Activated T-helper 9 cell treated with anti-CD3 and anti-CD28 coated beads, Interleukin-2, amount 50 U/mL, for 16 hours (primary cell): Measurements from ENCODE around the gene DCAF5.

ENCODE experiments used
- DNase-seq: peaks from one replicate; pipeline ENCODE4 v3.0.0-alpha.2; 2020; ENCODE audit warnings: low read depth

Gene DCAF5

DNA sequence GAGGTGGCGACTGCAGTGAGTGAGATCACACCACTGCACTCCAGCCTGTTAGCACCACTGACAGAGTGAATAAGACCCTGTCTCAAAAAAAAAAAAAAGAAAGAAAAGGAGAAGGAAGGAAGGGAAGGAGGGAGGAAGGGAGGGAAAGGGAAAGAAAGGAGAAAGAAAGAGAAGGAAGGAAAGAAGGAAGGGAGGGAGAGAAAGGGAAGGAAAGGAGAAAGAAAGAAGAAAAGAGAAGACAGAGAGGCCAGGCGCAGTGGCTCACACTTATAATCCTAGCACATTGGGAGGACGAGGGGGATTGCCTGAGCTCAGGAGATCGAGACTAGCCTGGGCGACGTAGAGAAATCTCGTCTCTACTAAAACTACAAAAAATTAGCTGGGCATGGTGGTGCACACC, 13.2 kb downstream of the DCAF5 start:
- no peak for DNase-seq

DNA sequence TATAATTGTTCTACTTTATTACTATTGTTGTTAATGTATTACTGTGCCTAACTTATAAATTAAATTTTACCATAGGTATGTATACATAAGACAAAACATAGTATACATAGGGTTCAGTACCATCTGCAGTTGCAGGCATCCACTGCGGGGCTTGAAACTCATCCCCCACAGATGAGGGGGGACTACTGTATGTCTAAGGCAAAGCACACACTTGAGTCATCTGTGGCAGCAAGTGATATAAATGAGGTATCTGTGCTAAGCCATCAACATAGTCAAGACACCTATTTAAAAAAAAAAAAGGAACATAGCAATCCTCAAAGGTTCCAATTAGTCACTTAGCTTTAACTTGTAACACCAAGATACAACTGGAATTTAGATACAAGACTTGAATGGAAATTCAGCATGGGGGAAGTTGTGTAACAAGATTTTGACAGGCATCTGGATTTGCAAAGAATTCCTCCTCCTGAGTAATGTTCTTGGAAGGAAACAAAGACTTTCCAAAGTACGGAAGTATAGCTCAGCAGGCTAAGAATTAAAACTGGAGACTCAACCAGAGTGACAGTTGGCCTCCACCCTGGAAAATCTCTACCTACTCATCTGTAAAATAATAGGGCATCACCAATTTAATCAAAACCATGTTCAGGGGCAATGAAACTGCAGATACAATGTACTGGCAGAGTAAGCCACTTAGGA, 14.9 kb downstream of the DCAF5 start:
- no peak for DNase-seq

DNA sequence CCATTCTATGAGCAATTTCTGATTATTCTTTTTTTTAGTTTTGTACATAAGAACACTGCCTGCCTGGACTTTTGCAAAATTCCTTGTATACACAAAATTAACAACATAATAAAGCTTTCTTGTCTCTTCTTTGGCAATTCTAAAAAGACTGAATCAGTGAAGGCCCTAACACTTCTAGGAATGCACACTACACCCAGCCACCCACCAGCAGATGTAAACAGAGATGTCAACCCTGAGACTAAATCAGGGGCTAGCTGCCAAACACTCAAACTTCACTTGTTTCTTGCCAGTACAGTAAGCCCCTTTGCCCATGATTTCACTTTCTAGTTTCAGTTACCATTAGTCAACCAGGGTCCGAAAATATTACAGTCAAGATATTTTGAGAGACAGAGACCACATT, 15.5 kb downstream of the DCAF5 start:
- DNase-seq: no peak

DNA sequence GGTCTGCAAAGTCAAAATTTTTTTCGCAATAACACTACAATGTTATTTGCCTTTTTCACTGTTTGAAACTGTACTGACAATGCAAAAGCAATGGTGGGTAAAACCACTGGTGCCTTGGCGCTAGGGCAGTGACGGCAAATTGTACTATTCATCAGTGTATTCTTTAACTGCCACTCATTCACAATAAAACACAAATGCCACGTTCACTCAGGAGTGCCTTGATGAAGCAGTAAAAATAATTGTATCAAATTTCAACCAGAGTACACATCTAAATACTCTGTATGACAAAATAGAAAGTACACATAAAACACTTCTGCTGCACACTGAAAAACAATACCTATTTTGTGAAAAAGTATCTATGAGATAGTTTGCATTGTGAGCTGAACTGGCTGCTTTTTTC, 17.8 kb downstream of the DCAF5 start:
- no peak for DNase-seq

DNA sequence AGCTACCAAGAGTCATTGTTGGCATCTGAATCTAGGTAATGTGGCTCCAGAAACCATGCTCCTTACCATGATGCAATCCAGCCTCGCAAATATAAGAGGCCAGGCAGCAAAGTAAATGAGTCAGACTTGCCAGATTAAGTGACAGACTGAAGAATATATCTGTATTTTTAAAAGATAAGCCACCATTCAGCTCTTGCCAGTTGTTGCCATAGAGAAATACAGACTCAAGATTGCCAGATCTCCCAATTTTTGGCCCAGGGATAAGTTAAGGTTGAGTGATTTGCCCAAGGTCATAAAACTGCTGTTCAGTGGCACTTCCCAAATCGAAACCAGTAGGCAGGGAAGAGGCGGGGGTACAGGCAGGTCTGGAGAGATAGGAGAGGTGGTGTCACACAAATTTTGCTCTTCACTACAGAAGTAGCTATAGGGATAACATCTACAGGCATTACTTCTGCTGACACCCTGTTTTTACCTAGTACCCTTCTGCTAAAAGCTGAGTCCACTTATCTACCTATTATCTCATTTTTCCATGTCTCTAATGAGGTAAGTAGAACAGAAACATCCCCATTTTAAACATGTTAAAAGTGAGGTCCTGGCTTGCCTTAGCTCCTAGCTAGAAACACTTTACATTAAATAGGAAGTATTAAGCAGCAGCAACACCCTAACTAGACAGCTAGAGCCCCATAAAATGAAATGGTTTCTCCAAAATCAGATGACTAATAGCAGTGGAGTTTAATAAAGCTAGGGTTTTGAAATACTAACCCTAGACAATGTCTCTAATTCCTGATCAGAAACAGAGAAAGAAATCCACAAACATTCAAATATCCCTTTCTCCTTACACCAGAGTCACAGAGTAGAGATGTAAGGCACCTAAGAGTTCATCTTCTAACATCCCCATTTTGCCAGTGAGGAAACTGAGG, 19.5 kb downstream of the DCAF5 start:
- DNase-seq: no peak

DNA sequence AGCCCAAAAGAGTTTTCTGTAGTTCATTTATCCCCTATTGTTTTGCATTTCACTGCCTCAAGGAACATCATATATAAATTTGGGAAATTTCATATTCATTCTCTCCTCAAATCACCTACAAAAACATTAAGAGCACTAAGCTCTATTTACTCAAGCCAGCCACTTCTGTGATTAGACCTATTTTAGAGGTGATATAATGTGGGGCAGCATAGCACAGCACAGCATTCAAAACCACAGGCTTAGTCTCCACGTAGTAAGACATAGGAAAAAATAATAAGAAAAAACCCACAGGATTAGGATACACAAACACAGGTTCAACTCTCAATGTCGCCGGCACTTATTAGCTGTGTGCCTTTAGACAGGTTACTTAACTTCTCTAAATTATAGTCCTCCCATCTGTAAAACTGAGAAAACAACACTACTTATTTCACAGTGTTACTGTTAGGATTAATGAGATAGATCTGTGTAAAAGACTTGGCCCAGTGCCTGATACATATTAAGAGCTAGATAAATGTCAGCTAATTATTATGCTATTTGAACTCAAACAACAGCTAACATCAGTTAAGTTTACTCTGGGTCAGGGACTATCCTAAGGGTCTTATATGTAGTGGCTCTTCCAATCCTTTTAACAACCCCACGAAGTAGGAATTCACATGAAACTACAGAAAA, 20.3 kb downstream of the DCAF5 start:
- DNase-seq: no peak

DNA sequence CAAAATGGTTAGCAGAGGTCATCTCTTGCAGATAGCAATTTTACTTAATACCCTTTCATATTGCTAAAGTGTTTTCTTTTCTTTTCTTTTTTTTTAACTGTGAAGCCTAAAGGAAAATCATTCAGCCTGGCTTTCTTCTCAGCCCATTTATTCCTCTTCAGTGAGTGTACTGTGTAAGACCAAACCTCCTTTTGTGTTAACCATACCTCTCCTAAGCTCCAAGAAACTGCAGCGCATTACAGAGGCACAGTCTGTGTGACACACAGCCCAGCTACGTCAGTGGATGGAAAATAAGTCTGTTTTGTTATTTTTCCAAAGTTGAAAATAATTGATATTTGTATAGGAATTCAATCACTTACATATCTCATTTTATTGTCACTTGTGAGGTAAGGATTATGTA, 21.7 kb downstream of the DCAF5 start:
- DNase-seq: no peak

GRCh38 chr14:69129264-69129880, 23.5 kb downstream of the DCAF5 start:
- DNase-seq: peak; percentile 53

GRCh38 chr14:69118305-69118704, 34.6 kb downstream of the DCAF5 start:
- DNase-seq: no peak

- no peak for DNase-seq
These were observed 35.7 kb downstream of the DCAF5 start for GRCh38 chr14:69117020-69117767.

DNA sequence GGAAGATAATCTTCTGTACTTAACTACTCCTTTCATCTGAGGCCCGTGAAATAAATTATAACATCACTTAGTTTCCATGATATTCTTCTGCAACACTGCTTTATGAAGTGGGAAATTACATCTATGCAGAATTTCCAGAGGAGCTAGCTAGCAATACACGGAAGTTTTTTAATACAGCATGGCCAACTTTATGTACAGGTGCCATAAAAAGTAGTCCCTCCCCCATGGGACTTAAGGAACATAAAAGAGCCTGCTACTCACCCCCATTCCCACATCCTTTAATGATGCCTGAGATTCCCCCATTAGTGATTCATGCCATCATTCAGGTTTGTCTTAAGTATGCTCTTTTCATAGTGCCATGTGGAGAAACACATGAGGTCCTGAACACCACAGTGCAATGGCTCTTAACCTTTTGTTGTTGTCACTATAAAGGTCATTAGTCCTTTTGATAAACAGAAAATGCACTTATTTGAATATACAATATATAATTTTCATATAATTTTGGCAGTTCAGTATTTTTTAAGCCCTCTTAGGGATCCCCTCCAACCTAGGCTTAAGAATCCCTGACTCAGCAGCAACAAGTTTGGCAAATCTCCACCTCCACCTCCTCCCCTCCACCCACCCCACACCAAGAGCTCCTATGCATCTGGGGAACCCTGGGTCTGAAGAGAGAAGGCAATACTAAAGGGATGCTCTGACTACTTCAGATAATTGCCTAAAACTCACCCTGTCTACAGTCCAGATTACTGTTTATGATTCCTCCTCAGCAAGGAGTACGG, 37.3 kb downstream of the DCAF5 start:
- no peak for DNase-seq

DNA sequence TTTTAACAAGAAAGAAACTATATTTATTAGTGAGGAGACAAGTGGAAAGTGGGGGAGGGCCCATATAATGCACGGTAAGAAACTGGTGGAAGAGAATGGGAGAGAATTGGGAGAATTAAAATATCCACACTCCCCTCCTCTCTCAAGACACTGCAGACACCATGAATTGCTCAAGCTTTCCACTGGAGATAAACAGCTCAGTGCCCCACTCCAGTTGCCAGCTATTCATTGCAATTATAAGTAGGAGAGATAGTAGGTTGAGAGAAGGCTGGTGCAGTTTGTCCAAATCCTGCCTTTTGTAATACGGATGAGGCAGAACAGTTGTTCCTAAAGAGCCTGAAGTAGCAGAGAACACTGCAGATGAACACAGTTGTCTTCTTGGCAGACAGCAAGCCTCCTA, 38.2 kb downstream of the DCAF5 start:
- no peak for DNase-seq

DNA sequence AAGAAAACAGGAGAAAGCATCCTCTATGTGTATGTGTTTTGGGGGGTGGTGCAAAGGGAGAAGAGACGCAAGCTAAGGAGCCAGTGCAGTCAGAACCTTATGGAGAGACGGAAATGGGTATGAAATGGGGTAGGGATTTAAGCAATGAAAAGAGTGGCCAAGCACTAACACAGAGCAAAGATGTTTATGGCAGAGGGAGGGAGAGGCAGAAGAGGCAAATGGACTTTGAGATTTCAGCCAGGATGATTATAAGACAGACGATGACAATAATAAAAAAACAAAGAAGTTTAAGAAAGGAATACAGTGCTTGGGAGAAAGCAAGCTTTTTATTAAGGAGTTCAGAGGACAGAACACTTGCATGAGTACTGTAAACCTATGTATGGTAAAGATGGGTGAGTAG, 44.6 kb downstream of the DCAF5 start:
- DNase-seq: no peak

DNA sequence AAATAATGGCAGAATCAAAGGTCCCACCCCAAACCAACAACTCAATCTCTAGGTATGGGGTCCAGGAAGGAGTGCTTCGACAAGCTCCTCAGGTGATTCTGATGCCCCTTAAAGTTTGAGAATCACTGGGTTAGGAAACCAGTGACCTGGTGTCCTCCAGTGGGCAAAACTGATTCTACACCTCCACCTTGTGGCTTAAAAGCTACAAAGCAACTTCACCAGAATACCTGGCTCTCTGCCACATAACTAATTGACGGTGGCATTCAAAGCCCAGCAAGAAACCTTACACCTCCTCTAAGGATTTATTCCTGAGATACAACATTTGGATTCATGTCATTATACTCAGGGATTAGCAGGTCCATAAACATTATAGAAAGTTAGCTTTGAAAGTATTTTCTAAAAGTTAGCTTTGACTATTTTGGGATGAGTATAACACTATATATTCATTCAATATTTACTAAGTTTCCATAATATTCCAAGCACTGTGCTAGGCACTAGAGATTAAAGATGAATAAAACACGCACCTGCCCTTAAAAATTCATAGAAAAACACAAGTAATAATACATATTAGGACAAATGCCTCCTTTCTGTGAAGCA, 45.4 kb downstream of the DCAF5 start:
- no peak for DNase-seq

DNA sequence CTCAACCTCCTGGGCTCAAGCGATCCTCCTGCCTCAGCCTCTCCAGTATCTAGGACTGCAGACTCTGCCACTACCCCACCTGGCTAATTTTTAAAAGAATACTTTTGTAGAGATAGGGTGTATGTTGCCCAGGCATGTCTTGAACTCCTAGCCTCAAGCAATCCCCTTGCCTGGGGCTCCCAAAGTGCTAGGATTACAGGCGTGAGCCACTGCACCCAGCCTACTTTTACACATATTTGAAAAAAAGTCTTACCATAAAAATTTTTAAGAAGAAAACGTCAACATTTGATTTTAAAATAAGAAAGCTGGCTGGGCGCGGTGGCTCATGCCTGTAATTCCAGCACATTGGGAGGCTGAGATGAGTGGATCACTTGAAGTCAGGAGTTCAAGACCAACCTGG, 46.5 kb downstream of the DCAF5 start:
- DNase-seq: no peak

- DNase-seq: no peak
These were observed 47.6 kb downstream of the DCAF5 start for GRCh38 chr14:69105326-69105725.

DNA sequence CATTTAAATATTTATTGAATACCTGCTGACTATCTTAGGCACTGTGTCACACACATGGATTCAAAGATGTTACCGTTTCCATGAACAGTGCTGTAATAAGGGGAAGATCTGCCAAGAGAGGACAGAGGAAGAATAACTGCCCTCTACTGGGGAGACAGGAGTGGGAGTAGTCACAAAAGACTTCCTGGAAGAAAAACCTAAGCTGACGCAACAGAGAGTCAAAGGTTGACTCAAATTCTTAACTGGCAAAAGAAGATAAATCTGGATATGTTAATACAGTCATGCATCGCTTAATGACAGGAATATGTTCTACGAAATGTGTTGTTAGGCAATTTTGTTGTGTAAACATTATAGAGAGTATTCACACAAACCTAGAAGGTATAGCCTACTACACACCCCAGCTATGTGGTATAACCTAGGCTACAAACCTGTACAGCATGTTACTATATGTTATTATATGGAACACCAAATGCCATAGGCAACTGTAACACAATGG, 51.5 kb downstream of the DCAF5 start:
- no peak for DNase-seq

- DNase-seq: no peak
These were observed 54.9 kb downstream of the DCAF5 start for GRCh38 chr14:69097974-69098373.

DNA sequence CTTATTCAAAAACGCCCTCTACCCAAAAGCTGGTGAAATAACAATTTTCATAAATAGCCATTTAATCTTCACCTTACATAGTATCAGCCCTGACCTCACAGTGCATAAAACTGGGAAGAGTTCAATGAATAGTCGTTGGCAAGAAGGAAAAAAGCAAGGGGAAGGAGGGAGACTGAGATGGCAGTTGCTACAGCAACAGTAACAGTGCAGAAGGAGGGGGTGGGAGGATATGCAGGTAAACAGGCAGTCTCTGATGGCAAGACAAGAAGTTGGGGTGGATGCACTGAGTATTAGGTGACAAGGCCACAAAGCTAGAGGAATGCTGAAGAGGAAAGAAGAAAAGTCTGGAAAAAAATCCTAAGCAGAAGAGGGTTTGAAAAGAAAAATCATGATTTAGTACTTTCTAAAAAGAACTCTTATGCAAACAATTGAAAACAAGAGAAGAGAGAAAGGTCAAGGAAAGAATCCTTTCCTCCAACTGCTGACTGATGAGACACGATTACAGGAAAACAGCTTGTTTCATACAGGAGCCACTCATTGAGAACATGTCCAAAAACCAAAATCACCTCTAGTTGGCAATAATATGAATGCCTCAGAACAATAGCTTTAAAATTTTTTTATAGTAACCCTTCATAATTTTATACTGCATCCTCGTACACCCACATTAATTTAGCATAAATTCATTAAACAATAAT, 56.0 kb downstream of the DCAF5 start:
- DNase-seq: no peak

GRCh38 chr14:69096246-69096645, 56.7 kb downstream of the DCAF5 start:
- no peak for DNase-seq
